HG03175 (cell line): ENCODE measurements around the gene DCLK2.

Source experiments
- ATAC-seq: cut with Tn5 transposase; IDR thresholded peaks from one replicate; pipeline ENCODE4 v1.9.1; 2021; ENCODE audit warnings: mild to moderate bottlenecking, moderate library complexity; ENCODE audit not compliant: unreplicated experiment

Gene DCLK2

GRCh38 chr4:150256225-150256620, 178.0 kb downstream of the DCLK2 start:
- ATAC-seq, result no peak

GRCh38 chr4:150256841-150257730, 178.8 kb downstream of the DCLK2 start:
- no peak for ATAC-seq

DNA sequence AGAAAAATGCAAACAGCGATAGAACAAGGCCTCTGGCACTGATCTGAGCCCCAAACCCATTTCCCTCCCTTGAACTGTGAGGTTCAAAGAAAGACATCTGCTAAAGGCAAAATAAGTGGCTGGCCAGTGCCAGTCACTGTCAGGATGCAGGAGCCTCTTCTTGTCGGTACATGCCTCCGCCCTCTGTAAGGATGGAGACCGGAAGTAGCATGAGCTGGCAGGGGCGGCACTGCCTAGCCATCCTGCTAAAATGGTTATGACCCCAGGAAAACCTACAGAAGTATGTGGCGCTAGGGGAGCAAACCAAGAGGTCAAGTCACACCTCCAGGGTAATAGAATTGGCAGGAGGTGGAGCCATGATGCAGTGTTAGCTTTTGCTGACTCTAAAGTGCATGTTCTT, 180.3 kb downstream of the DCLK2 start:
- no peak for ATAC-seq

GRCh38 chr4:150259861-150260567, 181.8 kb downstream of the DCLK2 start:
- ATAC-seq, result no peak

- ATAC-seq, result no peak
These were observed 183.3 kb downstream of the DCLK2 start for GRCh38 chr4:150261571-150261970.

DNA sequence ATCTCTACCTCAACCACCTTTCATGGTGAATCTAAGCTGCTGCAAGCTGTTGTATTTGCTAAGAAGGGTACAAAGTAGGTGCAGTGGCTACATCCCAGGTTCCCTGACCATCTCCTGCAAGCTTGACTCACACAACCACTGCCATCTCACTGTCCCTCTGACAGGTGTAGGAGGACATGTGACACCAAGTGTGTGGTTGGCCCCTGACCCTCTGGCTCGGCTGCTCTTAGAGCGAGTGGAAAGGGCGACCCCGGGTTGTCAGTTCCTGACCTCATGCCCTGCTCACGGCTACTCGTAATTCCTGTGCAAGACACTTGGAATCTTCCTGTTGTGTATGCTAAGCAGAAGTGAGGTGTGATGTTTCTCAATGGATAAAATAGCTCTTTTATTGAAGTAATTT, 184.4 kb downstream of the DCLK2 start:
- no peak for ATAC-seq

- no peak for ATAC-seq
These were observed 186.4 kb downstream of the DCLK2 start for GRCh38 chr4:150264595-150265161.

- no peak for ATAC-seq
These were observed 187.6 kb downstream of the DCLK2 start for GRCh38 chr4:150265806-150266205.

DNA sequence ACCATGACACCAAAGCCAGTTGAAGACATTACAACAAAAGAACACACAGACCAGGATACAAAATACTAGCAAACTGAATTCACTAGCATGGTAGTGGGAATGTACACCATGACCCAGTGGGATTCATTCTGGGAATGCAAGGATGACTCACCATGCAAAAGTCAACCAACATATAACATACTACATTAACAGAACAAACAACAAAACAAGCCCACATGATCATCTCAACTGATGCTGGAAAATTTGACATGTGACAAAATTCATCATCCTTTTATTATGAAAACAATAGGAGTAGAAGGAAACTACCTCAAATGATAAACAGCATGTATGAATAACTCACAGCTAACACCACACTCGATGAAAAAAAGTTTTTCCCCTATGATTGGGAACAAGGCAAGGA, 190.2 kb downstream of the DCLK2 start:
- ATAC-seq, result no peak

DNA sequence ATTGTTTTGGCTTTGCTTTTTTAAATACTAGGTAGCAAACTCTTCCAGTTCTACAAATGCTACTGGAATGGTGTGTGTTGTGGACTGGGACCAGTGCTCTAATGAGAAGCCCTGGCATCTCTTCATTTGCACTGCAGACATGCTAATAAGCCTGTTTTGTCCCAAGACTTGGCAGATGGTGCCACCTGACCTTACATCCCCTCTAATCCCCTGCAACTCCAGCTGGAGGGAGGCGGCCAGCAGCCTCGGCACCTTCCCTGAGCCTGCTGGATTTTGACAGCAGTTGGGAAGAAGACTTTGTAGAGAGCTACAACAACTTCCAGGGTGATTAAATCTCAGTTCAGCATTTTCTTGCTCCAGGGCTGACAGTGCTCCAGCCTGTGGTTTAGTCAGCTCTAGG, 200.0 kb downstream of the DCLK2 start:
- ATAC-seq, result no peak

GRCh38 chr4:150280081-150280895, 202.0 kb downstream of the DCLK2 start:
- ATAC-seq, result no peak

- no peak for ATAC-seq
These were observed 202.7 kb downstream of the DCLK2 start for GRCh38 chr4:150280975-150281374.

GRCh38 chr4:150283689-150284088, 205.4 kb downstream of the DCLK2 start:
- ATAC-seq, result no peak

DNA sequence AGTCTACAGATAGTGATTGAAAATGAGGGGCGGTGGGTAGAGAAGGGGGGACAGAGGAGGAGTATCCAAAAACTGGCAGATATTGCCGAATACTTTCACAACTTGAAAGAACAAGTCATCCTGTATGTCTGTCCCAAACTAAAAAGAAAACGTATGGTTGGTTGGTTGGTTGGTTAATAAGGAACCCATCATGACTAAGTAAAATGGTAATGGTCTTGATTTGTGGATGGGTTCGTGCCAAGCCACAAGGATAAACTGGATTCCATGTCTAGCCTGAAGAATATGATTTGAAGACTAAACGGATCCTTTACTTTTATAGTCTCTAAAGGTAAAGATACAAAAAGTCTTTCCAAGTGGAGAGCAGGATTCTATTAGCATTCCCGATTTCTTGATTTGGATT, 208.4 kb downstream of the DCLK2 start:
- no peak for ATAC-seq

- no peak for ATAC-seq
These were observed 211.0 kb downstream of the DCLK2 start for GRCh38 chr4:150289198-150289597.

- ATAC-seq, result no peak
These were observed 211.6 kb downstream of the DCLK2 start for GRCh38 chr4:150289881-150290280.

GRCh38 chr4:150297861-150298474, 219.7 kb downstream of the DCLK2 start:
- ATAC-seq, result peak; percentile 53

- no peak for ATAC-seq
These were observed 221.6 kb downstream of the DCLK2 start for GRCh38 chr4:150299816-150300215.

DNA sequence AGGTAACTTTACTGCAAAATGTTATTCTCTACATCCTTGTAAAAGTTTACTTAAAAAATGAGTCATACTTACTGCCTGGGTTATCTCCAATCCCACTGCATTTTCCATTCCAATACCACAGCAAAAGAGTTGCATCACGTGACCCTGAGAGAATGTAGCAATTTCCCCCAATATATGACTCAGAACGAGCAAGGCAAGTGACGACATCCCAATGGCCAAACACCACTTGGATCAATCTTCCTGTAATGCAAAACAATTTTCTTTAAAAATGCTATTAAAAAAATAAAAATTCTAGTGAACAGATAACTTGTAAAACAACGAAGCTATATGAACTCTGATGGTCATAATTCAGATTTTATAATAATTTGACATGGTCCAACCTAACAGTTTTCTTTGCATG, 224.3 kb downstream of the DCLK2 start:
- no peak for ATAC-seq

- no peak for ATAC-seq
These were observed 227.8 kb downstream of the DCLK2 start for GRCh38 chr4:150305995-150306394.

- ATAC-seq, result no peak
These were observed 228.5 kb downstream of the DCLK2 start for GRCh38 chr4:150306719-150307118.
